SKM-1 treated with dmso at 0.1 percent for 144 hours (cell line): Measurements from ENCODE around the gene EIF4H.
"Not testable (repeated sequence)": the region's sequence is repeated elsewhere in the genome, so short reads cannot be mapped to it uniquely, and the experiment has no call there.

Experiments used
- DNase-seq: peaks from one replicate; lab custom pipeline; 2025; ENCODE audit not compliant: unreplicated experiment; lab: John Stamatoyannopoulos, UW

Gene EIF4H

GRCh38 chr7:74197449-74198124, 23.4 kb downstream of the EIF4H start:
- DNase-seq, result no peak

GRCh38 chr7:74199551-74200355, 25.6 kb downstream of the EIF4H start:
- no peak for DNase-seq

GRCh38 chr7:74202841-74203556, 28.8 kb downstream of the EIF4H start:
- DNase-seq, result peak; percentile 78

DNA sequence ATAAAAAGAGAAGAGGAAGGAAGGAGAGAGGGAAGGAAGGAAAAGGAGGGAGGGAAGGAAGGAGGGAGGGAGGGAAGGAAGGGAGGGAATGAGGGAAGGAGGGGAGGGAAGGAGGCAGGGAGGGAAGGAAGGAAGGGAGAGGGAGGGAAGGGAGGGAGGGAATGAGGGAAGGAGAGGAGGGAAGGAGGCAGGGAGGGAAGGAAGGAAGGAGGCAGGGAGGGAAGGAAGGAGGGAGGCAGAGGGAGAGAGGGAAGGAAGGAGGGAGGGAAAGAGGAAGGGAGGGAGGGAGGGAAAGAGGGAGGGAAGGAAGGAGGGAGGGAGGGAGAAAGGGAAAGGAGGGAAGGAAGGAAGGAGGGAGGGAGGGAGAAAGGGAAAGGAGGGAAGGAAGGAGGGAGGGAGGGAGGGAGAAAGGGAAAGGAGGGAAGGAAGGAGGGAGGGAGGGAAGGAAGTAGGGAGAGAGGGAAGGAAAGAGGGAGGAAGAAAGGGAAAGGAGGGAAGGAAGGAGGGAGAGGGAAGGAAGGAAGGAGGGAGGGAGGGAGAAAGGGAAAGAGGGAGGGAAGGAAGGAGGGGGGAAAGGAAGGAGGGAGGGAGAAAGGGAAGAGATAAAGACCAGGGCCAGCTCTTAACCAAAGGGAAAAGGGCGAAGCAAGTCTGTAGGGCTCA, 29.9 kb downstream of the EIF4H start:
- no peak for DNase-seq

- DNase-seq, result not testable (repeated sequence)
Observed at GRCh38 chr7:74206052-74206451, 31.9 kb downstream of the EIF4H start.

- peak; percentile 59 for DNase-seq
Observed at GRCh38 chr7:74206589-74207120, 32.5 kb downstream of the EIF4H start.

GRCh38 chr7:74207586-74207985, 33.4 kb downstream of the EIF4H start:
- no peak for DNase-seq

- not testable (repeated sequence) for DNase-seq
Observed at GRCh38 chr7:74208241-74208640, 34.1 kb downstream of the EIF4H start.

- no peak for DNase-seq
Observed at GRCh38 chr7:74212661-74213060, 38.5 kb downstream of the EIF4H start.

- no peak for DNase-seq
Observed at GRCh38 chr7:74214816-74215630, 40.9 kb downstream of the EIF4H start.

DNA sequence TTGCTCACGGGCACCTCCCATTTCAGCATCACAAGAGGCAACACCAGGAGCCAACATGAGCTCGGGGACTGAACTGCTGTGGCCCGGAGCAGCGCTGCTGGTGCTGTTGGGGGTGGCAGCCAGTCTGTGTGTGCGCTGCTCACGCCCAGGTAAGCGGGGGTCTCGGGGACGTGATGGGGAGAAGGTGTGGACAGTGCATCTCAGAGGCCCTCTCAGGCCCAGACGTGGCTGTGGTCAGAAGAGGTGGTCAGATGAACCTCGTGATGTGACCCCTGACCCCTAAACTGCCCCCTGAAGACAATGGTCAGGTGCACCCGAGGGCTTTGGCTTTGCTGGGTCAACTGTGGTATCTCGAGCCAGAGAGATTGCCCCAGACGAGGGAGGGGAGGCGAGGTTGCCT, 41.8 kb downstream of the EIF4H start:
- no peak for DNase-seq

GRCh38 chr7:74216361-74216761, 42.2 kb downstream of the EIF4H start:
- DNase-seq, result peak; percentile 42

- peak; percentile 85 for DNase-seq
Observed at GRCh38 chr7:74217455-74218342, 43.5 kb downstream of the EIF4H start.

DNA sequence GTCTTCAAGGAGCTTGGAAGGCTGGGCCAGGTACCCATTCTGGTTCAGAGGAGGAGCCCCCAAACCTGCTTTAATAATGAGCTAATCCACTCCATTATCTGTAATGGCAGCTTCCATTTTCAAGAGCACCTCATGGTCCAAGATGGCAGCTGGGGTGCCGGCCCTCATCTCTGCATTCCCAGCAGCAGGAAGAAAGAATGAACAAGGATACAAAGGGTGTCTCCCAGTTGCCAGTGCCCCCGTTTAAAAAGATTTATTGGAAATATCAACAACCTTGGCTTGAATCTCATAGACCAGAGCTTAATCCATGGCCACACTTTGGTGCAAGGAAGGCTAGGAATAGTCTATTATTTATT, 44.2 kb downstream of the EIF4H start:
- DNase-seq, result no peak

DNA sequence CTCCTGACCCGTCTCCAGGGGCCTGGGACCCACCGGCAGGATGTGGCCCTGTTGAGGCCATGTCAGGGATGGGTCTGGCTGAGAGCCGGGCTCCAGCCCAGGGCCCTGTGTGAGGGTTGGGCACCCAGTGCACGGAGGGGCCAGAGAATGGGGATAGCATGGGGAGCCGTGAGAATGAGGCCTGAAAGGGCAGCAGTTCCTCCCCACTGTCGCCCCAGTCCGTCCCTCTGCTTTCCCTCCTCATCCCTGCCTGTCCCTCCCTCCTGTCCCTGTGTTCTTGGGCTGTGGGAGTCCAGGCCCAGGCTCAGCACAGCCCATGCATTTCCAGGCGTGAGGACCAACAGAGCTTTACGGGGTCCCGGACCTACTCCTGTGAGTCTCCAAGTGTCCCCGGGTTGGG, 45.3 kb downstream of the EIF4H start:
- DNase-seq, result no peak

GRCh38 chr7:74220229-74220628, 46.1 kb downstream of the EIF4H start:
- no peak for DNase-seq

GRCh38 chr7:74221713-74222112, 47.6 kb downstream of the EIF4H start:
- no peak for DNase-seq

DNA sequence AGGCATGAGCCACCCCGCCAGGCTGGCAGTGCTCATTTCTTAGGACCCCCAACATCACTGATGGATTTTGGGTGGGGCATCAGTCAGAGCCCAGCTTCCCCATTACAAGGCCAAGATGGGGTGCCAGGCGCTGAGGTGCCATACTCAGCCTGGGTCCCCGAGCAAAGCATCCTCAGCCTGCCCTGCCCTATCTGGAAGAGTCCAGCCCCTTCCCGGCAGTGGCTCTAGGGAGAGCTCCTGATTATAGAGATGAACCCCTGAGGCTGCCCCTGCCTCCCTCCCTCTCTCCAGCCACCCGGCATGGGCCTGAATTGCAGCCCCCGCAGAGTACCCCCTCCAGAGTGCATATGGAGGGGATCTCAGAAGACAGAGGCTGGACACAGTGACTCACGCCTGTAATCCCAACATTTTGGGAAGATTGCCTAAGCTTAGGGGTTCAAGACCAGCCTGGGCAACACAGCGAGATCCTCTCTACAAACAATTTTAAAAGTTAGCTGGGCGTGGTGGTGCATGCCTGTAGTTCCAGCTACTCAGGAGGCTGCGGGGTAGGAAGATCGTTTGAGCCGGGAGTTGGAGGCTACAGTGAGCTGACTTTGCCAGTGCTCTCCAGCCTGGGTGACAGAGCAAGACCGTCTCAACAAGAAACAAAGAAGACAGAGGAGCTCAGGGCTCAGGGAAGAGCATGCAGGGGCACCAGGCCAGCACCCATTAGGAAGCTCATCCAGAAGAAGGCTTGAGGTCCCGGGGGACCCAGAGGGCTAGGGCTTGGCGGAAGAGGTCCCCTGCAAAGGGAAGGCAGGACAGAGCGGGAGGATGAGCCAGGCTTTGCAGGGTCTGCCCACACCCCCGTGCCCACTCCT, 48.9 kb downstream of the EIF4H start:
- no peak for DNase-seq
